Left ventricle myocardium inferior (tissue), 1 donor: ENCODE results near the gene WASL. TPM values are rescaled to one million over a fixed set of nuclear protein-coding genes. Genes with fewer than 3 reads are reported as not detected.

Experiments
- DNase-seq: peaks from one replicate; pipeline ENCODE4 v3.0.0-alpha.2; 2020
- H3K27ac ChIP-seq: fragments of 200-600 bp; replicated peaks from 2 replicates; pipeline ENCODE4 v1.8.0; 2021
- H3K27me3 ChIP-seq: fragments of 200-600 bp; 2 replicates; pipeline ENCODE4 v1.8.0; 2021; ENCODE audit warnings: low read depth
- H3K36me3 ChIP-seq: fragments of 200-600 bp; 2 replicates; pipeline ENCODE4 v1.8.0; 2021
- H3K4me1 ChIP-seq: fragments of 200-600 bp; 2 replicates; pipeline ENCODE4 v1.8.0; 2021
- H3K4me3 ChIP-seq: fragments of 200-600 bp; 2 replicates; pipeline ENCODE4 v1.8.0; 2021; ENCODE audit warnings: mild to moderate bottlenecking, moderate library complexity
- H3K9me3 ChIP-seq: fragments of 200-600 bp; replicated peaks from 2 replicates; pipeline ENCODE4 v1.8.0; 2021
- CTCF ChIP-seq: fragments of 200-600 bp; IDR thresholded peaks from 2 replicates; pipeline ENCODE4 v1.8.0; 2021; ENCODE audit warnings: antibody characterized with exemption, mild to moderate bottlenecking, borderline replicate concordance
- intact Hi-C: fragments of 100-400 bp; cut with micrococcal nuclease; formaldehyde crosslinking; loops from one replicate; pipeline ENCODE4 v1.11.0; 2022
- total RNA-seq: library from RNA; stranded (reverse); fragmentation: NEBNext Ultra II Directional; extraction: Animal tissue kit (Norgen Biotek cat#: 25700); gene quantifications from one replicate; pipeline ENCODE4 v1.2.1, GENCODE V29; 2021
- donor health status: DM: no; HTN: yes; CAD: no; lungs with severe emphysema.

Gene WASL
- total RNA-seq, 1 donor from 2014 or later, result 27.5 TPM

GRCh38 chr7:123647106-123647730 is 101.6 kb downstream of the WASL start:
- Histone ChIP-seq H3K27ac (peak overlapping the region; percentile 87), H3K36me3 (no peaks in the 10 kb centered on the region), H3K27me3 (no peaks in the 10 kb centered on the region), H3K4me3 (peak overlapping the region; percentile 2), H3K4me1 (peaks cover 85% of the 10 kb centered on the region), H3K9me3 (no peaks in the 10 kb centered on the region)
- no peak for TF ChIP-seq CTCF
- DNase-seq, result no peak
- intact Hi-C loops, result no loop called here

DNA sequence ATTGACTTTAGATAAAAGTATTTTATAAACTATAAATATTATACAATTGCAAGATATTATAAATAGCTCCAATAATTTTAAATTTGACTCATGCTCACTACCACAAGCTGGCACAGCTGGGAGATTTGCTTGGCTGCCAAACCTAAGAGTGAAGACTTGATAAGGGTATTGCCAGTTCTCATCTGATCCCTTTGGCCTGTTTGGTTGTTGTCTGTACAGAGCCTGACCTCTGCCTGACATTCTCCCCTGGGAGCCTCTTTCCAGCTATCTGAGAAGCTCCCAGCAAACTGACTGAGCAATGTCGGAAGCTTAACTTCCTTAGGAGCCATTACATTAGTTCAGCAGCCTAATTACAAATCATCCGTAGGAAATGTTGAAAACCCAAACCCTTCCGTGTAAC is 103.3 kb downstream of the WASL start:
- H3K9me3 ChIP-seq, result no peaks in the 10 kb centered on the region
- no peak for TF ChIP-seq CTCF
- no peaks in the 10 kb centered on the region for H3K36me3 ChIP-seq
- peak overlapping the region; percentile 87 for H3K27ac ChIP-seq
- peaks cover 75% of the 10 kb centered on the region for H3K4me1 ChIP-seq
- H3K4me3 ChIP-seq, result peak overlapping the region; percentile 46
- no peaks in the 10 kb centered on the region for H3K27me3 ChIP-seq
- peak; percentile 45 for DNase-seq
- intact Hi-C loops, result no loop called here

DNA sequence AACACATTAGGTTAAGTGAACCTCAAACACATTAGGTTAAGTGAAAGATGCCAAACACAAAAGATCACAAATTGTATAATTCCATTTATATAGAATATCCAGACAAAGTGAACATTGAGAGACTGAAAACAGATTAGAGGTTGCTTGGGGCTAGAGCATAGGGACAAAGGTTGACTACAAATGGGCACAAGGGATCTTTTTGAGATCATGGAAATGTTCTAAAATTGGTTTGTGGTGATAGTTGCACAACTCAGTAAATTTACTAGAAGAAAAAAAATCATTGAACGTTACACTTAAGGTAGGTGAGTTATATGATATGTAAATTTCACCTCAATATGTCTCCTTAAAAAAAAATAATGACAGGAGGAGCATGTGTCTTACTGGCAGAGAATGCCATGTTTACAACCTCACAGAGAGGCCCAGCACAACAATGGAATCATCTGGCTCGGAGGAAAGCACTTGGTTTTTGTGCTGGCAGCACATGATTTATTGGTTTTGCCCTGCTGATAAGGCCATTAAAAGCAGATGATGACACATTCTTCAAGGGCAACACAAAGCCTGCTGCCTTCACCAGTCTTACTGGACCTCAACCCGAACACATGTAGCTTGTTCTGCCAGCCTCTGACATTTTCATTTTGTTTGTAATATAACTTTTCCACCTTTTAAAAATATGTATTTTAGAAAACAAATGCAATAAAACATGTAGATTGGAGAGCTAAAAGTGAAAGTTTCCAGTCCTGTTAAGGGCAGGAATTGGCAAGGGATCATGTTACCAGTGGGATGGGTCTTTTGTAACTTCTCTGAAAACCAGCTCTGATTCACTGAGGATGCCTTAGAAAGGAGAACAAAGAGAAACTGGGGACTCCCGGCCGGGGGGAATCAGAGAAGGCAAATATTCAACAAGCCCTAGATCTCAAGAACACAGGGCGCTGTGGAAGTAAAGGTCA is 105.0 kb downstream of the WASL start:
- Histone ChIP-seq H3K27ac (peak overlapping the region; percentile 87), H3K9me3 (no peaks in the 10 kb centered on the region), H3K36me3 (no peaks in the 10 kb centered on the region), H3K27me3 (no peaks in the 10 kb centered on the region), H3K4me3 (peak overlapping the region; percentile 46), H3K4me1 (peaks cover 76% of the 10 kb centered on the region)
- TF ChIP-seq CTCF, result no peak
- intact Hi-C loops, result no loop called here
- DNase-seq, result no peak

GRCh38 chr7:123641901-123642300 is 106.9 kb downstream of the WASL start:
- no peaks in the 10 kb centered on the region for H3K27me3 ChIP-seq
- intact Hi-C loops, result no loop called here
- no peaks in the 10 kb centered on the region for H3K9me3 ChIP-seq
- peaks cover 71% of the 10 kb centered on the region for H3K4me1 ChIP-seq
- no peak for DNase-seq
- no peak for TF ChIP-seq CTCF
- H3K36me3 ChIP-seq, result no peaks in the 10 kb centered on the region
- no peak overlapping the region for H3K4me3 ChIP-seq
- peak overlapping the region; percentile 87 for H3K27ac ChIP-seq

DNA sequence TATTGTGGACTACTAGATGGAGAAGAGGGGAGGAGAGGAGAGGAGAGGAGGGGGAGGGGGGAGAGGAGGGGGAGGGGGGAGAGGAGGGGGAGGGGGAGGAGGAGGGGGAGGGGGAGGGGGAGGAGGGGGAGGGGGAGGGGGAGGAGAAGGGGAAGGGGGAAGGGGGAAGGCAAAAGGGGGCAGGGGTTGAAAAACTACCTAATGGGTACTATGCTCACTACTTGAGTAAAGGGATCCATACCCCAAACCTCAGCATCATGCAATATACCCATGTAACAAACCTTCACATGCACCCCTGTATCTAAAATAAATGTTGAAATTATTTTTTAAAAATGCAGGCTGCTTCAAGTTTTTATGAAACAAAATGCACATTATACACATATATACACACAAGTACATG is 108.2 kb downstream of the WASL start:
- Histone ChIP-seq H3K27me3 (no peaks in the 10 kb centered on the region), H3K9me3 (no peaks in the 10 kb centered on the region), H3K27ac (peak overlapping the region; percentile 87), H3K4me3 (no peak overlapping the region), H3K4me1 (peaks cover 70% of the 10 kb centered on the region), H3K36me3 (no peaks in the 10 kb centered on the region)
- TF ChIP-seq CTCF, result no peak
- intact Hi-C loops, result no loop called here
- no peak for DNase-seq
